K562 (cell line): Measurements from ENCODE around the gene SETX. TPM values are rescaled to one million over a fixed set of nuclear protein-coding genes. Genes with fewer than 3 reads are reported as not detected.

Experiments used
- ATAC-seq: fragments of 200-7000 bp; cut with Tn5 transposase; 3 replicates; pipeline ENCODE4 v1.9.1; 2020; ENCODE audit warnings: moderate library complexity
- BruUV-seq: library from RNA; stranded (reverse); fragments of 400-500 nt; replicated peaks from 2 replicates; lab custom pipeline; 2021; lab: Mats Ljungman, UMichigan
- CTCF ChIA-PET: fragments of 300-600 bp; formaldehyde crosslinking; extraction: SDS; loops from one replicate; lab custom pipeline; 2021; ENCODE audit warnings: low intra/inter-chr PET ratio; lab: Yijun Ruan, JAX
- POLR2A ChIA-PET: fragments of 300-600, 350-650 bp; sonication (Branson Sonifier 250); formaldehyde crosslinking; extraction: SDS; loops from one replicate; lab custom pipeline; 2021; ENCODE audit warnings: antibody characterized with exemption, inconsistent platforms; lab: Yijun Ruan, JAX
- DNase-seq, 4 experiments: peaks; one replicate each; pipeline versions ENCODE4 v3.0.0 to v3.0.0-alpha.2; 2011 to 2018; ENCODE audit warnings: low spot score in 3 of 4, mixed read lengths in 3 of 4; ENCODE audit errors: extremely low read depth in 1 of 4
- FAIRE-seq: peaks from 2 replicates; lab custom pipeline; 2011; peaks lifted over from hg19 to GRCh38; lab: Jason Lieb, UNC
- H2AFZ ChIP-seq: 2 replicates; pipeline ENCODE4 v1.6.0; 2011; ENCODE audit warnings: low read depth, low read length, control low read depth, inconsistent platforms
- H3K27ac ChIP-seq: fragments of 200-600 bp; 3 replicates; pipeline ENCODE4 v1.8.0; 2011; ENCODE audit warnings: low read depth, mild to moderate bottlenecking, control low read depth, inconsistent platforms, low read length, moderate library complexity, mixed read lengths; ENCODE audit errors: extremely low read depth
- H3K27me3 ChIP-seq, 2 experiments: fragments of 300-600 bp in 1 of 2; 2 replicates in 1 of 2; 3 replicates in 1 of 2; pipeline versions ENCODE4 v1.6.0 to v1.8.0; 2011; ENCODE audit warnings: inconsistent platforms in 2 of 2, low read length in 2 of 2, mild to moderate bottlenecking in 1 of 2, mixed read lengths in 1 of 2, moderate library complexity in 1 of 2; ENCODE audit not compliant: control insufficient read depth in 2 of 2, insufficient read depth in 2 of 2
- H3K36me3 ChIP-seq: fragments of 300-600 bp; 3 replicates; pipeline ENCODE4 v1.8.0; 2011; ENCODE audit warnings: mild to moderate bottlenecking, low read length, inconsistent platforms; ENCODE audit not compliant: control insufficient read depth, insufficient read depth
- H3K4me1 ChIP-seq, 2 experiments: fragments of 200-600 bp in 1 of 2; replicated peaks in 1 of 2; 2 replicates in 1 of 2; 3 replicates in 1 of 2; pipeline versions ENCODE4 v1.5.1 to v1.8.0; 2011; ENCODE audit warnings: inconsistent platforms in 2 of 2, low read length in 2 of 2, mild to moderate bottlenecking in 1 of 2, mixed read lengths in 1 of 2, moderate library complexity in 1 of 2; ENCODE audit not compliant: control insufficient read depth in 2 of 2, insufficient read depth in 2 of 2
- H3K4me2 ChIP-seq: 2 replicates; pipeline ENCODE4 v1.6.1; 2011; ENCODE audit warnings: low read length, control low read depth, inconsistent platforms, mixed read lengths; ENCODE audit not compliant: insufficient read depth
- H3K4me3 ChIP-seq: fragments of 200-600 bp; sonication (generic), shearing (Covaris generic); 2 replicates; pipeline ENCODE4 v1.5.1; 2016; ENCODE audit warnings: control low read depth, inconsistent platforms
- H3K79me2 ChIP-seq: fragments of 200-600 bp; 3 replicates; pipeline ENCODE4 v1.8.0; 2011; ENCODE audit warnings: low read length, inconsistent platforms; ENCODE audit not compliant: control insufficient read depth, insufficient read depth
- H3K9ac ChIP-seq, 2 experiments: 2 replicates each; pipeline versions ENCODE4 v1.6.0 to v1.6.1; 2011; ENCODE audit warnings: low read depth in 2 of 2, low read length in 2 of 2, control low read depth in 1 of 2, inconsistent platforms in 1 of 2, mild to moderate bottlenecking in 1 of 2, mixed read lengths in 1 of 2; ENCODE audit not compliant: insufficient read depth in 1 of 2
- H3K9me1 ChIP-seq: one replicate; pipeline ENCODE4 v1.6.0; 2011; ENCODE audit warnings: inconsistent platforms, mild to moderate bottlenecking, low read length, moderate library complexity; ENCODE audit not compliant: control insufficient read depth, insufficient read depth
- H3K9me3 ChIP-seq: replicated peaks from 2 replicates; pipeline ENCODE4 v1.5.1; 2011; ENCODE audit warnings: low read depth, low read length, inconsistent platforms; ENCODE audit not compliant: control insufficient read depth, insufficient read depth
- H4K20me1 ChIP-seq: replicated peaks from 2 replicates; pipeline ENCODE4 v1.6.1; 2011; ENCODE audit warnings: low read length, inconsistent platforms, mixed read lengths; ENCODE audit not compliant: control insufficient read depth, insufficient read depth
- ADNP ChIP-seq: fragments of 200-800 bp; sonication (Bioruptor generic); IDR thresholded peaks from 2 replicates; pipeline ENCODE4 v1.6.1; 2016; ENCODE audit warnings: missing genetic modification characterization, missing compliant biosample characterization
- BCOR ChIP-seq: fragments of 450-650 bp; IDR thresholded peaks from 2 replicates; pipeline ENCODE4 v1.6.1; 2016
- CAMTA2 ChIP-seq: fragments of 250-450 bp; sonication (Bioruptor Pico); conservative IDR thresholded peaks from 2 replicates; pipeline ENCODE4 v1.5.1; 2022
- CBX3 ChIP-seq, 2 experiments: IDR thresholded peaks; 1 replicate in 1 of 2; 2 replicates in 1 of 2; pipeline ENCODE4 v1.6.1; 2012; ENCODE audit warnings: inconsistent platforms in 2 of 2, low read length in 2 of 2, borderline replicate concordance in 1 of 2, control low read depth in 1 of 2
- KDM1A ChIP-seq, 2 experiments: fragments of 450-650 bp; IDR thresholded peaks; 2 replicates each; pipeline ENCODE4 v1.6.1; 2016; ENCODE audit warnings: mild to moderate bottlenecking in 2 of 2
- MEF2A ChIP-seq: IDR thresholded peaks from 2 replicates; pipeline ENCODE4 v1.6.1; 2011; ENCODE audit warnings: low read depth, mild to moderate bottlenecking, low read length, moderate library complexity; ENCODE audit not compliant: control insufficient read depth
- MYBL2 ChIP-seq, 2 experiments: fragments of 450-650 bp in 1 of 2; sonication (generic) in 1 of 2; formaldehyde crosslinking in 1 of 2; IDR thresholded peaks; 2 replicates each; pipeline versions ENCODE4 v1.6.1 to v1.8.1; 2017 to 2022; ENCODE audit warnings: borderline replicate concordance in 1 of 2, inconsistent platforms in 1 of 2, low read depth in 1 of 2, mild to moderate bottlenecking in 1 of 2, missing genetic modification reagents in 1 of 2, moderate library complexity in 1 of 2
- NRF1 ChIP-seq, 2 experiments: fragments of 450-650 bp; IDR thresholded peaks in 1 of 2; conservative IDR thresholded peaks in 1 of 2; 2 replicates each; pipeline ENCODE4 v1.6.1; 2014; ENCODE audit warnings: mild to moderate bottlenecking in 2 of 2
- PTBP1 ChIP-seq: fragments of 200-400 bp; formaldehyde crosslinking; IDR thresholded peaks from 2 replicates; pipeline ENCODE4 v1.6.1; 2017; ENCODE audit warnings: low read depth, low read length
- RBM17 ChIP-seq: fragments of 200-400 bp; formaldehyde crosslinking; IDR thresholded peaks from 2 replicates; pipeline ENCODE4 v1.6.1; 2017; ENCODE audit warnings: low read depth, mild to moderate bottlenecking, low read length, borderline replicate concordance
- RBM25 ChIP-seq: fragments of 200-400 bp; formaldehyde crosslinking; IDR thresholded peaks from 2 replicates; pipeline ENCODE4 v1.6.1; 2018; ENCODE audit warnings: low read length, low read depth, moderate library complexity; ENCODE audit not compliant: severe bottlenecking
- SMARCA5 ChIP-seq: fragments of 450-650 bp; IDR thresholded peaks from 2 replicates; pipeline ENCODE4 v1.6.1; 2016
- TRIM24 ChIP-seq, 2 experiments: fragments of 450-650 bp; IDR thresholded peaks; 2 replicates each; pipeline ENCODE4 v1.6.1; 2016
- ZFP36 ChIP-seq: fragments of 150-350 bp; IDR thresholded peaks from 2 replicates; pipeline ENCODE4 v1.6.1; 2018; ENCODE audit warnings: low read length, low read depth; ENCODE audit not compliant: partially characterized antibody
- ZNF507 ChIP-seq: conservative IDR thresholded peaks from 2 replicates; pipeline ENCODE4 v1.6.1; 2017; ENCODE audit warnings: missing genetic modification characterization, missing compliant biosample characterization
- WGBS: fragments of 100-300 bp; shearing (Covaris generic); methylation state at CpG from one replicate; pipeline ENCODE4 v1.1.6; 2016; ENCODE audit warnings: low coverage, mixed read lengths; ENCODE audit not compliant: insufficient coverage; ENCODE audit errors: missing lambda C conversion rate; 5-methylcytosine and 5-hydroxymethylcytosine counted together
- in situ Hi-C: fragments of 300-500 bp; cut with MboI; formaldehyde crosslinking; loops from 4 replicates; pipeline ENCODE4 v1.15.0; 2018; ENCODE audit warnings: inconsistent platforms, mixed read lengths
- intact Hi-C: fragments of 100-400 bp; cut with micrococcal nuclease; formaldehyde crosslinking; loops from 2 replicates; pipeline ENCODE4 v1.14.2; 2022
- polyA plus RNA-seq, 8 experiments: library from polyadenylated mRNA; depleted of rRNA in 4 of 8; stranded (reverse) in 5 of 8; unstranded in 3 of 8; fragments of >200 nt; fragmentation: Nextera tagmentation in 2 of 8; fragmentation: Illumina TruSeq in 1 of 8; extraction: Ambion mirVana in 2 of 8; extraction: Trizol in 1 of 8; gene quantifications; 2 replicates each; pipeline versions ENCODE4 v1.2.1 to v1.2.3, GENCODE V29; 2011 to 2014; ENCODE audit warnings: inconsistent platforms in 1 of 8, missing spikeins in 1 of 8
- total RNA-seq, 7 experiments: library from RNA; depleted of rRNA in 6 of 7; stranded (reverse); fragments of >200 nt in 6 of 7; fragmentation: Illumina TruSeq in 2 of 7; extraction: Trizol in 2 of 7; gene quantifications; 2 replicates each; pipeline versions ENCODE4 v1.2.1 to v1.2.3, GENCODE V29; 2011 to 2021; ENCODE audit warnings: low replicate concordance in 1 of 7

Gene SETX
- total and polyA plus RNA-seq, 9 of the 15 experiments (the other 6 are each of a cell fraction or from before 2014, with no cell fraction given) = 8.7 to 45.7 (median 28.7) TPM

DNA sequence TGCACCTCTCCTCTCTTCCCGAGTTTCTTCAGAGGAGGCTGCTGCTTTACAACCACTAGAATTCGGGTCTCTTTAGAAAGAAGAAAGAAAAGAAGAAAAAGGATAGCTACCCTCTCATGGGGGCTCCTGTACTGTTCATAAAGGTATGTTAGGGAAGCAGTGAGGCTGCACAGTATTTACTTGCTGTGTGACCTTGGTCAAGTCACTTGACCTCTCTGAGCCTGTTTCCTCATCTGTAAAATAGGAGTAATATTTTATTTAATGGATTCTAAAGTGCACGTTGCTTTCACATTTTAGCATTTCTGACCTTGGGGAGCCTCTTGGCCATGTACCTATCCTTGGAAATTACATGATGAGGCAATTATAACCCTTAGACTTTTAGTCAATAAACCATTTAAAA, 88.8 kb downstream of the SETX start:
- Histone ChIP-seq H2AFZ (no peak overlapping the region), H3K79me2 (no peaks in the 10 kb centered on the region), H3K4me1 (no peaks in the 10 kb centered on the region), H3K9me1 (peaks cover 4% of the 10 kb centered on the region), H3K4me3 (no peak overlapping the region), H3K36me3 (peaks cover 81% of the 10 kb centered on the region), H3K27me3 (no peaks in the 10 kb centered on the region), H3K4me2 (no peak overlapping the region), H3K9ac (no peak overlapping the region), H4K20me1 (peaks cover 1% of the 10 kb centered on the region; the same call in 1 of the 2 replicates), H3K9me3 (no peaks in the 10 kb centered on the region; the same call in 1 of the 2 replicates), H3K27ac (no peak overlapping the region)
- no TSS peak for BruUV-seq
- in situ Hi-C loops = no loop called here
- FAIRE-seq (no peak), ATAC-seq (no peak), DNase-seq (no peak)
- intact Hi-C loops = no loop called here
- ChIA-PET CTCF (no interaction called here), POLR2A (no interaction called here)
- WGBS = 85% methylated on average over 3 of the region's 3 CpGs
- no peak for TF ChIP-seq RBM17
- no peak for TF ChIP-seq ZNF507 (tag)
- no peak for TF ChIP-seq NRF1 (conservative IDR thresholded peaks at IDR 0.05 in 1 of 2, IDR thresholded peaks at IDR 0.05 in 1 of 2)
- TF ChIP-seq ADNP (tag) = peak; percentile 67; the same call in 1 of the 2 replicates
- peak; percentile 92 for TF ChIP-seq ZFP36
- peak; percentile 40; the same call in 1 of the 2 replicates for TF ChIP-seq SMARCA5
- no peak for TF ChIP-seq CAMTA2 (CRISPR knock-in tag)
- TF ChIP-seq BCOR = peak; percentile 90
- 0 out of 4 replicates have a peak, but pooled peaks of 1 of the 2 experiments have one; percentile 45 for TF ChIP-seq KDM1A (IDR thresholded peaks at IDR 0.05)
- TF ChIP-seq MYBL2 (IDR thresholded peaks at IDR 0.05; ENCODE audit: low read depth) = no peak
- no peak for TF ChIP-seq MYBL2 (CRISPR knock-in tag; IDR thresholded peaks at IDR 0.05; ENCODE audit: borderline replicate concordance)
- TF ChIP-seq RBM25 = peak; percentile 99
- no peak for TF ChIP-seq CBX3 (IDR thresholded peaks at IDR 0.05; ENCODE audit: borderline replicate concordance in 1 of 2, low read length in 2 of 2)
- 0 out of 2 replicates have a peak, but pooled peaks have one; percentile 43 for TF ChIP-seq PTBP1
- TF ChIP-seq TRIM24 (IDR thresholded peaks at IDR 0.05) = no peak
- TF ChIP-seq MEF2A = no peak
